Uterus (tissue), 2 donors: ENCODE measurements around the gene CAMK1D.

ENCODE experiments used
- POLR2A ChIP-seq, 2 donors: fragments of 450-650 bp; IDR thresholded peaks; one replicate each; pipeline ENCODE4 v1.6.1; 2016; ENCODE audit warnings: antibody characterized with exemption in 2 of 2, mild to moderate bottlenecking in 1 of 2, moderate library complexity in 1 of 2
- TF ChIP-seq, protein P1 (sequence below), 4 experiments: fragments of 200-600 bp in 2 of 4; fragments of 450-650 bp in 2 of 4; sonication (generic) in 2 of 4; IDR thresholded peaks; one replicate each; pipeline ENCODE4 v1.5.1; 2016 to 2019; ENCODE audit warnings: antibody characterized with exemption in 4 of 4, mild to moderate bottlenecking in 2 of 4, moderate library complexity in 1 of 4

DNA sequence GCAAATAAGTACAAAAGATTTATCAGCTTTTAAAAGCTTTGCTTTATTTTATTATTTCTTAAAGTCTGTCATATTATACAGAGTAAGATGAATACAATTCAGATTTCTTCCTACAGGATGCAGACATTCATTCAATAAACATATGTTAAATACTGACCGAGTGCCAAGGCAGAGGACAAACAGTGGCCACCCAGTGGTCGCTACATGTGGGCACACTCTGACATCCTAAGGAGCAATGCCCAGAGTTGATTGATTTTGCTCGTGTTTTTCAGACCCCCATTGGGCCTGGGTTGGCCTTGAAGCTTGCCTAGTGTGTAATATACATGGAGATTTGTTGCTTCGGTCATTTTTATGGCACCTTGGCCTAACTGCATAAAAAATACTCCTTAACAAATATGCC lies 451.0 kb downstream of the CAMK1D start:
- no peak for TF ChIP-seq POLR2A (IDR thresholded peaks at IDR 0.05)
- TF ChIP-seq, protein P1, sequence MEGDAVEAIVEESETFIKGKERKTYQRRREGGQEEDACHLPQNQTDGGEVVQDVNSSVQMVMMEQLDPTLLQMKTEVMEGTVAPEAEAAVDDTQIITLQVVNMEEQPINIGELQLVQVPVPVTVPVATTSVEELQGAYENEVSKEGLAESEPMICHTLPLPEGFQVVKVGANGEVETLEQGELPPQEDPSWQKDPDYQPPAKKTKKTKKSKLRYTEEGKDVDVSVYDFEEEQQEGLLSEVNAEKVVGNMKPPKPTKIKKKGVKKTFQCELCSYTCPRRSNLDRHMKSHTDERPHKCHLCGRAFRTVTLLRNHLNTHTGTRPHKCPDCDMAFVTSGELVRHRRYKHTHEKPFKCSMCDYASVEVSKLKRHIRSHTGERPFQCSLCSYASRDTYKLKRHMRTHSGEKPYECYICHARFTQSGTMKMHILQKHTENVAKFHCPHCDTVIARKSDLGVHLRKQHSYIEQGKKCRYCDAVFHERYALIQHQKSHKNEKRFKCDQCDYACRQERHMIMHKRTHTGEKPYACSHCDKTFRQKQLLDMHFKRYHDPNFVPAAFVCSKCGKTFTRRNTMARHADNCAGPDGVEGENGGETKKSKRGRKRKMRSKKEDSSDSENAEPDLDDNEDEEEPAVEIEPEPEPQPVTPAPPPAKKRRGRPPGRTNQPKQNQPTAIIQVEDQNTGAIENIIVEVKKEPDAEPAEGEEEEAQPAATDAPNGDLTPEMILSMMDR (IDR thresholded peaks at IDR 0.05), result no peak
